ENCODE measurements around the gene VGLL1.

The VGLL1 gene

DNA sequence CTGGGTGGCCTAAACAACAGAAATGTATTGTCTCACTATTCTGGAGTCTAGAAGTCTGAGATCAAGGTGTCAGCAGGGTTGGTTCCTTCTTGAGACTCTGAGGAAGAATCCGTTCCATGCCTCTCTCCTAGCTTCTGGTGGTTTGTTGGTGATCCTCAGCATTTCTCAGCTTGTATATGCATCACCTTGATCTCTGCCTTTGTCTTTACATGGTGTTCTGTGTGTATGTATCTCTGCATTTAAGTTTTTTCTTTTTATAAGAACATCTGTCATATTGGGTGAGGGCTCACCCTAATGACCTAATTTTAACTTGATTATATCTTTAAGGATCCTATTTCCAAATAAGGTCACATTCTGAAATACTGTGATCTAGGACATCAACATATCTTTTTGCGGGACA, 65.3 kb downstream of the VGLL1 start:
- CTCF ChIA-PET: no interaction called here
- POLR2A ChIA-PET: no interaction called here
- no peak for DNase-seq (ENCODE audit: low read depth, low spot score)
- TF ChIP-seq, protein P1, sequence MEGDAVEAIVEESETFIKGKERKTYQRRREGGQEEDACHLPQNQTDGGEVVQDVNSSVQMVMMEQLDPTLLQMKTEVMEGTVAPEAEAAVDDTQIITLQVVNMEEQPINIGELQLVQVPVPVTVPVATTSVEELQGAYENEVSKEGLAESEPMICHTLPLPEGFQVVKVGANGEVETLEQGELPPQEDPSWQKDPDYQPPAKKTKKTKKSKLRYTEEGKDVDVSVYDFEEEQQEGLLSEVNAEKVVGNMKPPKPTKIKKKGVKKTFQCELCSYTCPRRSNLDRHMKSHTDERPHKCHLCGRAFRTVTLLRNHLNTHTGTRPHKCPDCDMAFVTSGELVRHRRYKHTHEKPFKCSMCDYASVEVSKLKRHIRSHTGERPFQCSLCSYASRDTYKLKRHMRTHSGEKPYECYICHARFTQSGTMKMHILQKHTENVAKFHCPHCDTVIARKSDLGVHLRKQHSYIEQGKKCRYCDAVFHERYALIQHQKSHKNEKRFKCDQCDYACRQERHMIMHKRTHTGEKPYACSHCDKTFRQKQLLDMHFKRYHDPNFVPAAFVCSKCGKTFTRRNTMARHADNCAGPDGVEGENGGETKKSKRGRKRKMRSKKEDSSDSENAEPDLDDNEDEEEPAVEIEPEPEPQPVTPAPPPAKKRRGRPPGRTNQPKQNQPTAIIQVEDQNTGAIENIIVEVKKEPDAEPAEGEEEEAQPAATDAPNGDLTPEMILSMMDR (IDR thresholded peaks at IDR 0.05; ENCODE audit: insufficient read depth, low read length, missing control alignments): no peak
- no peak overlapping the region for H3K4me3 ChIP-seq (ENCODE audit: low read depth, low read length)

DNA sequence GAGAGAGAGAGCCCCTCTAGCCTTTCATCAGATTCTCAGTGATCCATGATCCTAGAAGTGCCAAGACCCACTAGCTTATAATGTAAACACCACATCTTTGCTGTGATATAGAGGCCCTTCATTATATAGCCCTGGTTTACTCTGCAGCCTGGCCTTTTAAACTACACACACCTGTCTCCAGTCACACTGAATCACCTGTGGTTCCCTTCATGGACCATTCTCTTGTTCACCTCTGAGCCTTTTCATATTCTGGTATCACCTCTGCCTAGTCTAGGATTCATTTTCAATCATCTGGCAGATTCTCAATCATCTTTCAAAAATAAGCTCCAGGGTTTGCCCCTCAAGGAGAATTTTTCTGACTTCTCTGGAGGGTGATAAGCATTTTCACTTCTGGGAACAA, 65.9 kb downstream of the VGLL1 start:
- TF ChIP-seq, protein P1 (IDR thresholded peaks at IDR 0.05; ENCODE audit: insufficient read depth, low read length, missing control alignments): no peak
- ChIA-PET CTCF (no interaction called here), POLR2A (no interaction called here)
- no peak for DNase-seq (ENCODE audit: low read depth, low spot score)
- H3K4me3 ChIP-seq (ENCODE audit: low read depth, low read length): no peak overlapping the region

DNA sequence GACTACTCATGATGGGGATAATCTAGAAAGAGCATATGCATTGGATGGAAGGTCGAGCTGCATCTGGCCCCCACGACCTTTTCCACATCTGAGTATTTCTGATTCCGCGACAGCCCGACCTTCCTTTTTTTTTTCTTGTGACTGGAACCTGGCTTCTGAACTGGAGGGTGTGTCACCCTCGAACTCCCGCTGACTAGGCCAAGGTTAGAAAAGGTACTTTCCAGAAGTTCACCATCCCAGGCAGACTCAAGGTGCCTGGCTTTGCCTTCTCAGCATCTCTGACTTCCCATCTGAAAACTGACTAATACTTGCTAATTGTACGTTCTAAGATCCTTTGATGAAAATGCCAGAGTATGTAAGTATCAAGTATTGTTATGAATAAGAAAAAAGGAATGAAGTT, 66.6 kb downstream of the VGLL1 start:
- no peak overlapping the region for H3K4me3 ChIP-seq (ENCODE audit: low read depth, low read length)
- ChIA-PET POLR2A (no interaction called here), CTCF (no interaction called here)
- TF ChIP-seq, protein P1 (IDR thresholded peaks at IDR 0.05; ENCODE audit: insufficient read depth, low read length, missing control alignments): no peak
- DNase-seq (ENCODE audit: low read depth, low spot score): no peak

DNA sequence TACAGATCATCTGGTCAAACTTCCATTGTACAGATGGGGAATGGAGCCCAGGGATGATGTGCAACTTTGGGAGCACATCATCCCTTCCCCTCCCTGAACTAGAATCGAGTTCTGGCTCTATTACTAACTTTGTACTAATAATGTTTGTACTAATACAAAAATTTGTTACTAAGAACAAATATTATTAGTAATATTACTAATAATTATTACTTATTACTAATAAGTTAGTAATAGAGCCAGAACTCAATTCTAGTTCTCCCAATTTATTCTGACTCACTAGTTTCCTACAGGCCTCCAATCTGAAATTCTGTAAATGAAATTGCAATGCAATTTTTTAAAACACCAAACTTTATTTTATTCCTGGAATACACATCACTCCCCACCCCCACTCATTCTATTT, 68.0 kb downstream of the VGLL1 start:
- H3K4me3 ChIP-seq (ENCODE audit: low read depth, low read length): no peak overlapping the region
- POLR2A ChIA-PET: no interaction called here
- DNase-seq (ENCODE audit: low read depth, low spot score): no peak
- CTCF ChIA-PET: no interaction called here
- TF ChIP-seq, protein P1 (IDR thresholded peaks at IDR 0.05; ENCODE audit: insufficient read depth, low read length, missing control alignments): no peak
